Spleen (tissue), 7 donors: ENCODE measurements around the gene RNF41.

Experiments used
- POLR2A ChIP-seq, 3 donors: fragments of 450-650 bp; IDR thresholded peaks; one replicate each; pipeline ENCODE4 v1.5.1; 2017; ENCODE audit warnings: antibody characterized with exemption in 3 of 3, mild to moderate bottlenecking in 1 of 3
- TF ChIP-seq, protein P1 (sequence below), 11 experiments: fragments of 200-600 bp in 7 of 11; fragments of 450-650 bp in 4 of 11; sonication (generic) in 4 of 11; IDR thresholded peaks in 8 of 11; conservative IDR thresholded peaks in 3 of 11; 1 replicate in 7 of 11; 2 replicates in 4 of 11; pipeline versions ENCODE4 v1.4.0 to v1.8.0; 2016 to 2021; ENCODE audit warnings: antibody characterized with exemption in 11 of 11, inconsistent platforms in 4 of 11, mild to moderate bottlenecking in 1 of 11
- donor health status: DM: no; HTN: no; CAD: no; lungs with moderate emphysema.
- donor health status: DM: no; HTN: no; CAD: no.
- donor health status: DM: no; HTN: no; CAD: no.

- TF ChIP-seq, protein P1, sequence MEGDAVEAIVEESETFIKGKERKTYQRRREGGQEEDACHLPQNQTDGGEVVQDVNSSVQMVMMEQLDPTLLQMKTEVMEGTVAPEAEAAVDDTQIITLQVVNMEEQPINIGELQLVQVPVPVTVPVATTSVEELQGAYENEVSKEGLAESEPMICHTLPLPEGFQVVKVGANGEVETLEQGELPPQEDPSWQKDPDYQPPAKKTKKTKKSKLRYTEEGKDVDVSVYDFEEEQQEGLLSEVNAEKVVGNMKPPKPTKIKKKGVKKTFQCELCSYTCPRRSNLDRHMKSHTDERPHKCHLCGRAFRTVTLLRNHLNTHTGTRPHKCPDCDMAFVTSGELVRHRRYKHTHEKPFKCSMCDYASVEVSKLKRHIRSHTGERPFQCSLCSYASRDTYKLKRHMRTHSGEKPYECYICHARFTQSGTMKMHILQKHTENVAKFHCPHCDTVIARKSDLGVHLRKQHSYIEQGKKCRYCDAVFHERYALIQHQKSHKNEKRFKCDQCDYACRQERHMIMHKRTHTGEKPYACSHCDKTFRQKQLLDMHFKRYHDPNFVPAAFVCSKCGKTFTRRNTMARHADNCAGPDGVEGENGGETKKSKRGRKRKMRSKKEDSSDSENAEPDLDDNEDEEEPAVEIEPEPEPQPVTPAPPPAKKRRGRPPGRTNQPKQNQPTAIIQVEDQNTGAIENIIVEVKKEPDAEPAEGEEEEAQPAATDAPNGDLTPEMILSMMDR (IDR thresholded peaks at IDR 0.05 in 8 of 11, conservative IDR thresholded peaks at IDR 0.05 in 3 of 11) = peak; percentile 49 to 85 (median 71)
- TF ChIP-seq POLR2A (IDR thresholded peaks at IDR 0.05) = peak in 2 of 3 donors; percentile 75 to 77
Measured at GRCh38 chr12:56266693-56267442, 45.1 kb upstream of the RNF41 start, which contains the start of gene COQ10A.
